Measurements from ENCODE around the gene EFHC1.

DNA sequence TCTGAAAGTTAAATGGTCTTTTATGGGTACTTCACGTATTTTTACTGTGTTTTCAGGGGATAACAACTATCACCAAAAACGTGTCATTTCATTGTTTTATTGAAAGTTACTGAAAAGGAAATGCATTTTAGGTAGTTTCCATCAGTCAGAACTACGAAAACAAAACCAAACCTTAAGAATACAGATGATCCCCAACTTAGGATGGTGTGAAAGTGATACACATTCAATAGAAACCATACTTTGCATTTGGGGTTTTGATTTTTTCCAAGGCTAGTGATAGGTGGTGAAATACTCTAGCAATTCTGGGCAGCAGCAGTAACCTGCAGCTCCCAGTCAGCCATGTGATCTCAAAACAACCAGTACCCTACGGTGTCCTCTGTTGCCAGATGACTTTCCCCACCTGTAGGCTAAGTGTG, 25.9 kb upstream of the EFHC1 start:
- TF ChIP-seq, protein P1, sequence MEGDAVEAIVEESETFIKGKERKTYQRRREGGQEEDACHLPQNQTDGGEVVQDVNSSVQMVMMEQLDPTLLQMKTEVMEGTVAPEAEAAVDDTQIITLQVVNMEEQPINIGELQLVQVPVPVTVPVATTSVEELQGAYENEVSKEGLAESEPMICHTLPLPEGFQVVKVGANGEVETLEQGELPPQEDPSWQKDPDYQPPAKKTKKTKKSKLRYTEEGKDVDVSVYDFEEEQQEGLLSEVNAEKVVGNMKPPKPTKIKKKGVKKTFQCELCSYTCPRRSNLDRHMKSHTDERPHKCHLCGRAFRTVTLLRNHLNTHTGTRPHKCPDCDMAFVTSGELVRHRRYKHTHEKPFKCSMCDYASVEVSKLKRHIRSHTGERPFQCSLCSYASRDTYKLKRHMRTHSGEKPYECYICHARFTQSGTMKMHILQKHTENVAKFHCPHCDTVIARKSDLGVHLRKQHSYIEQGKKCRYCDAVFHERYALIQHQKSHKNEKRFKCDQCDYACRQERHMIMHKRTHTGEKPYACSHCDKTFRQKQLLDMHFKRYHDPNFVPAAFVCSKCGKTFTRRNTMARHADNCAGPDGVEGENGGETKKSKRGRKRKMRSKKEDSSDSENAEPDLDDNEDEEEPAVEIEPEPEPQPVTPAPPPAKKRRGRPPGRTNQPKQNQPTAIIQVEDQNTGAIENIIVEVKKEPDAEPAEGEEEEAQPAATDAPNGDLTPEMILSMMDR (IDR thresholded peaks at IDR 0.05; ENCODE audit: low read depth, low read length, poor library complexity, severe bottlenecking): no peak
- TF ChIP-seq EZH2phosphoT487 (IDR thresholded peaks at IDR 0.05; ENCODE audit: borderline replicate concordance, low read length): no peak

All from DOHH2 (cell line).